GM12875 (cell line): ENCODE data around the gene KCNIP3.
"Not testable (repeated sequence)": the region's sequence is repeated elsewhere in the genome, so short reads cannot be mapped to it uniquely, and the experiment has no call there.

Experiments
- H3K4me3 ChIP-seq: one replicate; pipeline ENCODE4 v1.5.1; 2011; ENCODE audit warnings: low read depth, low read length, control low read depth
- TF ChIP-seq, protein P1 (sequence below): IDR thresholded peaks from 2 replicates; pipeline ENCODE4 v1.5.1; 2011; ENCODE audit warnings: low read depth, mild to moderate bottlenecking, control low read depth, inconsistent platforms, low read length, moderate library complexity, borderline replicate concordance; ENCODE audit not compliant: insufficient read depth

KCNIP3 gene

DNA sequence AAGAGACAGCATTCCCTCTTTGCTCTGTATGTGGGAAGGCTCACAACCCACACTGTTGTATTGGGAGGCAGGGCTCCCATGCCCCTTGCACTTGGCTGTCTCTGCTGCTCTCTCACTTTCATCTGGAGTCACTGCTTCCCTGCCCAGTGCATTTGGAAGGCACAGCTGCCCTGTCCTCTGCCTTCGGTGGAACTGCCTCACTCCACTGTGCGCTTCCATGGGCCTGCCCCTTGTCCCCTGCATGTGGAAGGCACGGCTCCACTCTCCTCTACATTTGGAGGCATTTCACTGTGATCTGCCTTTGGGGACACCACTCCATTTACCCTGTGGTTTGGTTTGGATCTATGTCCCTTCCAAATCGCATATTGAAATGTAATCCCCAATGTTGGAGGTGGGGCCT, 32.0 kb upstream of the KCNIP3 start:
- H3K4me3 ChIP-seq: no peak overlapping the region
- TF ChIP-seq, protein P1, sequence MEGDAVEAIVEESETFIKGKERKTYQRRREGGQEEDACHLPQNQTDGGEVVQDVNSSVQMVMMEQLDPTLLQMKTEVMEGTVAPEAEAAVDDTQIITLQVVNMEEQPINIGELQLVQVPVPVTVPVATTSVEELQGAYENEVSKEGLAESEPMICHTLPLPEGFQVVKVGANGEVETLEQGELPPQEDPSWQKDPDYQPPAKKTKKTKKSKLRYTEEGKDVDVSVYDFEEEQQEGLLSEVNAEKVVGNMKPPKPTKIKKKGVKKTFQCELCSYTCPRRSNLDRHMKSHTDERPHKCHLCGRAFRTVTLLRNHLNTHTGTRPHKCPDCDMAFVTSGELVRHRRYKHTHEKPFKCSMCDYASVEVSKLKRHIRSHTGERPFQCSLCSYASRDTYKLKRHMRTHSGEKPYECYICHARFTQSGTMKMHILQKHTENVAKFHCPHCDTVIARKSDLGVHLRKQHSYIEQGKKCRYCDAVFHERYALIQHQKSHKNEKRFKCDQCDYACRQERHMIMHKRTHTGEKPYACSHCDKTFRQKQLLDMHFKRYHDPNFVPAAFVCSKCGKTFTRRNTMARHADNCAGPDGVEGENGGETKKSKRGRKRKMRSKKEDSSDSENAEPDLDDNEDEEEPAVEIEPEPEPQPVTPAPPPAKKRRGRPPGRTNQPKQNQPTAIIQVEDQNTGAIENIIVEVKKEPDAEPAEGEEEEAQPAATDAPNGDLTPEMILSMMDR: no peak

DNA sequence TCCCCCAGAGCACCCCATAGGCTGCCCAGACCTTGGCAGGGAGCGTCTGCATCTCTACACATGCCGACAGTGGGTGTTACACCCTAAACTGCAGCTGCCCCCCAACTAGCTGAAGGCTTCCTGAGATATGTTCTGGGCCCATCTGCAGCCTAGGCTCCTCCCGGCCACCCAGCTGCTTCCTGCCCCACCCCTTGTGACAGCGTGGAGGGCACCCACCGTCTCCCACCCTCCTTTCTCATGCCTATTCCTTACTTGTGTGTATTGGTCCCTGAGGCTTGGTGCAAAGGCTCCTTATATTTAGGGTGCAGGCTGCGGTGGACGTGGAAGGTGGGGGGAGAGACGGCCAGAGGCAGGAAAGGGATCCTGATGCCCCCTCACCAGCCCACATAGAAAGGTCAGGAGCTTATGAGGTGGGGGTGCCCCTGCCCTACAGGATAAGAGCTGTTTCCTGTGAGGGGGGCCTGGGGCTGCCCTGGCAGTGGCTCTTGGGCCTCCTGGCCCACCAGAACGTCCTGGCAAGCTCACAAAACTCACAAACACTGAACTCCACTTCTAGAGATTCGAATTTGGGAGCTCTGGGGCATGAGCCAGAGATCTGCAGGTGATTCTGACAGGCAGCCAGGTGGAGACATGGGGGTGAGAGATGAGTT, 30.2 kb upstream of the KCNIP3 start:
- TF ChIP-seq, protein P1: no peak
- H3K4me3 ChIP-seq: no peak overlapping the region

DNA sequence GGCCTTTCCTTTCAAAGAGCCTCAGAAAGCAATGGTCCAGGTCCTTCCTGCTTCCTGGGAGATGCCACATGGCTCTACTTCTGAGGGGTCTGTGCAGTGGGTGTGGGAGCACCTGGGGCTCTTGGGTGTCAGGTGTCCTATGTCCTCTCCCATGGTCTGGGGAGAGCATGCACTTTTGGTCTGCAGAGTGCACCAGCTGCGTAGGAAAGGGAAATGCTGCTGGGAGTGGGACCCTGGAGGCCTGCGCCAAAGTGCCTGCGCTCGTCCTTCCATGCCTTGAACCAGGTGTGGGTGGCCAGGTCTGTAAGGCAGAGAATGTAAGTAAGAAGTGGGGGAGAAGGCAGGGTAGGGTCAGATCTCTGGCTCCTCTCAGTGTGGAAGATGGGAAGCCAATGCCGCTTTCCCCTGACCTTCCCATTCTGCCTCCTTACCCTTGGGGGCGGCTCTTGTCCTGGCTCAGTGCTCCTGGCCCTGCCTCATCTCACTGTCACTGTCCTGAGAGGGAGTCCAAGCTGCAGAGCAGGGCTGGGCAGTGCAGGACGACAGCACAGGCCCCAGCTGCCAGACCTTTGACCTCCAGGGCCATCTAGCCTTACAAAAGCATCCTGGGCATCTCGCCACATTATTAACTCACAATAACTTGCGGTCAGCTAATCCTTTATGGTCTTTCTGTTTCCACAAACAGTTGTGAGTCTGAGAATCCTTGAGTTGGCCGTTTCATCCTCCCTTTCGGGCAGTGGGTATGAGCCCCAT, 29.5 kb upstream of the KCNIP3 start:
- no peak overlapping the region for H3K4me3 ChIP-seq
- TF ChIP-seq, protein P1: no peak

DNA sequence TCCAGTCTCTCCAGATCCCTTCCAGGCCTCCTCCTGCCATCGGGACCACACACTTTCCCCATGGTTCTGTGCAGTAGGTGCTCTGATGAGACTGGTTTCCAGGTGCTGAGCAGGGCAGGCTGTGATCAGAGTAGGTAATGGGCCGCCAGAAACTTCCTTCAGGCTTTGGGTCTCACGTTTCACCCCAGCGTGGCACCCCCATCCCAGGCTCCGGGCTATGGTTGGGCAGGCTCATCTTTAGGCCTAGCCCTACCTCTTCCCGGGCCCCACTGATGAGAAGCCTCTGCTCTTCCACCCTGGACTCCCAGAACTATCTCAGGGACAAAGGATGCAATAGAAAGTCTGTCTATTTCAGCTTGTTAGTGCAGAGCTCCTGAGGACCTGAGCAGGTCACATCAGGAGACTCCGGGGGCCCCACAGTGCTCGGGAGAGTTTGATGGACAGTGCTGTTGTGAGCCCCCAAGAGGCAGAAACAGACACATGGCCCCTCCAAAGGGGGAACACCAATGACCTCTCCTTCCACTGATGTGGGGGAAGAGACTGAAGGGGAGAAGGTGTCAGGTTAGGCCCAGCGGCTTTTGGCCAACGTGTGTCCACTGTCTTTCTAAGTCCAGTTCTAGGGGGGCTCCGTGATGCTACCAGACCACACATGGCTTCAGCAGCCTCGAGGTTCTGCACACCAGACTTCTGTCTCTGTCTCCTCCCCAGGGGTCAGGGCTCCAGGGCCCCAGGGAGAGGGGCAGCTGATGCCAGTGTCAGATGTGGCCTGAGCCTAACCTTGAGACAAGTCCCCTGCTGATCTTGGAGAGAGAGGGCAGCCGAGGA, 28.7 kb upstream of the KCNIP3 start:
- TF ChIP-seq, protein P1: no peak

DNA sequence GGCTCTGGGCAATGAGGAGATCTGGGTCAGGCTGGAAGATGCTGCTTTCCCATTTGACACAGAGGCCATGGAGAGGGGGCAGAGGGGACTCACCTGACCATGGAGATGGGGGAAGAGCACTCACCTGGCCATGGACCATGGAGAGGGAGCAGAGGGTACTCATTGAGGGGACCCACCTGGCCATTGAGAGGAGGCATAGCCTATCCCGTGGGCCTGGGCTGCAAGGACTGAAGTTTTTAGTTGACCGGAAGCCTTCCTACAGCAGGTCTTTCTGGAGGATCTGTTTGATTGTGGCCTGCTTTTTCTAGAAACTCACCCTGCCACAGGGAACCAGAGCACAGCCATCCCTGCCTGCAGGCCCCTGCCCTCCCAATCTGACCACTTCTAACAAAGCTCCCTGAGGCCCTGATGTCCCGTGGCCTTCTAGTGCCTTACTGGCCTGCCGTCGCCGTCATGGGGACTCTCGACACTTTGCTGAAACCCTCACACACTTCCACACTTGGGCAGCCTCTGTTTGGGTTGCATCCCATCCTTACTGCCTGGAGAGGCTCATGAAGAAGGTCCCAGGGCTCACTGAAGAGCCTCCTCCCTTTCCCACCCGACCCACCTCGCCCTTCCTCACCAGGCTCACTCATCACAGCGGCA, 28.0 kb upstream of the KCNIP3 start:
- TF ChIP-seq, protein P1: no peak
- no peak overlapping the region for H3K4me3 ChIP-seq

More for the DNA sequence above, 28.7 kb upstream of the KCNIP3 start:
- H3K4me3 ChIP-seq: no peak overlapping the region

DNA sequence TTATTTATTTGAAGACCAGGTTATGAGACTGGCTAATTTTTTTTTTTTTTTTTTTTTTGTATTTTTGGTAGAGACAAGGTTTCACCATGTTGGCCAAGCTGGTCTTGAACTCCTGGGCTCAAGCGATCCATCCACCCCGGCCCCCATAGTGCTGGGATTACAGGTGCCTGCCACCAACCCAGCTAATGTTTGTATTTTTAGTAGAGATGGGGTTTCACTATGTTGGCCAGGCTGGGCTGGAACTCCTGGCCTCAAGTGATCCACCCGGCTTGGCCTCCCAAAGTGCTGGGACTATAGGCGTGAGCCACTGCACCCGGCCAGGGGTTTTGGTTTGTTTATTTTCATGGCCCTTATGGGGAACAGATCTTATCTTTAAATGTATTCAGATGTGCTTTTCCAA, 27.4 kb upstream of the KCNIP3 start:
- H3K4me3 ChIP-seq: not testable (repeated sequence)

DNA sequence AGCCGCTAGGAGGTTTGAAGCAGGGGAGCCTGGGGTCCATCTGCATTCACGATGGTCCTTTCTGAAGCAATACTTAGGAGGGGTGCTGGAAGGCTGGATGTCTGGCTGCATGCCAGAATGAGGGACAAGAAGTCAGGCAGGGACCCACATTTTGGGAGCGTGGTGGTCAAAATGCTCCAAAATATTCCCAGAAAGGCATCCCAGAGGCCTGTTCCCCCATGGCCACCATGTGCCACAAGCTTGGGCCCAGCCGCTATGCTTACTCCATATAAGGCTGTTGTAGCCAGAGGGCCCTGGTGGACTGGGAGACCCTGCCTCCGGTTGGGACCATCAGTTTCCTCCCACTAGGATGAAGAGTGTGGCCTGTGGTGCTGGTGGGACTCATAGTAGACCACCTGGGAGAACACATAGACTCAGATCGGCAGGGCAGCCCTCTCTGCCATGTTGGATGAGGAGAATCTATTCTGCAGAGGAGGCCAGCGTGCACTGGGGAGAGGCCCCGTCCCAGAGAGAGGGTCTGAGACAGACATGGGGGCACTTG, 26.5 kb upstream of the KCNIP3 start:
- TF ChIP-seq, protein P1: no peak
- H3K4me3 ChIP-seq: no peak overlapping the region
